Measurements from ENCODE around the gene TFF1. TPM values are rescaled to one million over a fixed set of nuclear protein-coding genes. Genes with fewer than 3 reads are reported as not detected.

TFF1 gene
- total RNA-seq, result not detected

GRCh38 chr21:42366292-42367010 is at the start of gene TFF1:
TFF1 (minus strand) TSS chr21:42366535; CDS start chr21:42366495, 40 bp downstream.

DNA sequence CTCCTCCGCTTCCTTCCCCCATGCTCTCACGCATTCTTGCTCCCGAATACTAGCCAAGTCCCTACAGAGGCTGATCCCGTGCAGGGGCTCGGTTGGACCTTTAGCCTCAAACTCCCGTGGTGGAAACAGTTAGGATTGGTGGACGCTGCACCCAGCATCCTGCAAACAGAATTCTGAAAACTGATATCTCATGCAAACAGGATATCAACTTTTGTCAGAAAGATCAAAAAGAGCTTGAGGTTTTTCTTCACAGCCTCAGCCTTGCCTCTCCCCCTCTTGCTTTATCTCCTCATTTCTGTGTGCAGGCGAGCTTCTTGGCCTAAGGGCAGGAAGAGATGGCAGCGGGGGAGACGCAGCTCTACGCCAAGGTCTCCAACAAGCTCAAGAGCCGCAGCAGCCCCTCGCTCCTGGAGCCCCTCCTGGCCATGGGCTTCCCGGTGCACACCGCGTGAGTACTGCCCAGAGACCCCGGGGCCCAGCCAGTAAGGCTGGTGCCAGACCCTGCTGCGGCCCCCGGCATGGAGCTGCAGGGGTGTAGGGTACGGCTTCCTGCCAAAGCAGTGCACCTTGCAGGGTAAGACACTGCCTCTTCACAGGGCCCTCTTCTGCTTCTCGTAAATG is 37.4 kb upstream of the TFF1 start, which contains the start of gene UBASH3A:
UBASH3A (plus strand) TSS at position 292 of the 621 bp plus-strand sequence; CDS start at position 336, 44 bp downstream.

DNA sequence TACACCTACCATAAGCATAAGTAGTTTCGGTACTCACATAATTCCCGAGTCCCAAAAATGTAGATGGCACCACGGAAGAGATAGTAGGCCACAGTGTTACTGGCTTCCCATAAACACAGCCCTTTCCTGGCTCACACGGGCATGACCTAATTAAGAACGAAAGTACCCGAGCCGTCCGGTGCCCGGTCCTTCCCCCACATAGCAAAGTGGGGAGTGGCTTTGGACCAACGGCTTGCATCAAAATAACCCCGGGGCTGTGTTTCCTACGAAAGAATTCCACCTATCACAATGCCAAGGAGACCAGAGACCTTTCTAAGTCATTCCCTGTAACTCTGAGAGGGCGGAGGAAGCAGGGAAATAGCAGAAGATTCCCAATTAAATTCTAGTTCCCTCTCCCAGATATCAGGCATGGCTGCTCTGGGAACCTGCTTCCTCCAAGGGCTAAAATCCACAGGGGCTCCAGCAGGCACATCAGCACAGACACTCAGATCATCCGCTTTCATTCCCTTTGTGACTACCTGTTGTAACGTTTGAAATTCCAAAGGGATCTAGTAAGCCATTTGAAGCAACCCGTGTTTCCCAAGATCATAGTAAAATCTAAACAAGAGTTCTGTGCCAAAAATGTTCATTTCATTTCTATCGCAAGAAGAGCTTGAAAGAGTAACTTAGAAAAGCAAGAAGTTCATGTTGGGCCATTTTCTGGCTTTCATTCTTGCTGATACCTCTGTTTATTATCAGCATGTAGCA is 29.7 kb upstream of the TFF1 start, which contains the start of gene TMPRSS3:
TMPRSS3 (minus strand) TSS at position 148 of the 747 bp plus-strand sequence. CDS start 635 bp downstream, outside the sequence.

DNA sequence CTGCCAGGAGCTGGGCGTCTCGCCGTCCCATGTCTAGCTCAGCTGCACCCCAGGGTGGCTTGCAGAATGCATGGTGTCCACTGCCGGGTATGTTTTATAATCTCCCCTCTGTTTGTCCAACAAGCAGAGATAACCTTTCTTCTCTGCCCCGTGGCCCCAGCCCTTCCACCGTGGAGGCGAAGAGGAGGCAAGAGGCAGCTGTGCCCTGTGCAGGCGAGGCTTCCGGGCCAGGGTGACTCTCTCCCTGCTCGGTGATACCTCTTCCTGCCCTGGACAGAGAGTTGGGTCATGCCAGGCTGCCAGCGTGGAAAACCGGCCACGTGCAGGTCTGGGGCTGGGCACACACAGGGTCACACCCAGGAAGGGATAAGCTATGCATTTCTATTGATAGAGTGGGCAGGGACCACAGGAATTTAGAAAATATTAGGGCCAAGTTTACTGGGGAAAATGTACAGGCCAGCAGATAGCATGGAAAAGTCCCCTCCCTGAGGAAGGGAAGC is 15.4 kb downstream of the TFF1 start, which contains the start of gene TFF2:
TFF2 (minus strand) TSS at position 68 of the 500 bp plus-strand sequence; CDS start at position 31, 37 bp downstream.

GRCh38 chr21:42315296-42315891 is 50.9 kb downstream of the TFF1 start, which contains the start of gene TFF3:
TFF3 (minus strand) TSS chr21:42315409; CDS start chr21:42315374, 35 bp downstream.

Other genes with a start within 250 kb of the TFF1 start
- 27.5 TPM for gene ABCG1, start 147.4 kb downstream of the TFF1 start, total RNA-seq
- gene TFF3, start 51.1 kb downstream of the TFF1 start, total RNA-seq, result not detected
- not detected for gene TFF2, start 15.5 kb downstream of the TFF1 start, total RNA-seq
- not detected for gene TMPRSS3, start 29.5 kb upstream of the TFF1 start, total RNA-seq
- not detected for gene UBASH3A, start 37.4 kb upstream of the TFF1 start, total RNA-seq
- gene RSPH1, start 129.7 kb upstream of the TFF1 start, total RNA-seq, result 0.94 TPM
- gene SLC37A1, start 147.3 kb upstream of the TFF1 start, total RNA-seq, result 36.9 TPM